GM23338 (cell line): ENCODE results near the gene SIRPG. TPM values are rescaled to one million over a fixed set of nuclear protein-coding genes. Genes with fewer than 3 reads are reported as not detected.

Experiments used
- ATAC-seq: fragments of 200-7000 bp; cut with Tn5 transposase; 3 replicates; pipeline ENCODE4 v1.9.1; 2020
- DNase-seq: peaks from one replicate; pipeline ENCODE4 v3.0.0-alpha.2; 2015; ENCODE audit warnings: low spot score
- H2AFZ ChIP-seq: fragments of 200-600 bp; sonication (generic); 2 replicates; pipeline ENCODE4 v1.8.0; 2016; ENCODE audit warnings: antibody characterized with exemption, mild to moderate bottlenecking, moderate library complexity
- H3F3A ChIP-seq: fragments of 200-600 bp; sonication (generic); replicated peaks from 2 replicates; pipeline ENCODE4 v1.8.0; 2017; ENCODE audit warnings: antibody characterized with exemption, mixed run types, low read depth
- H3K27ac ChIP-seq: fragments of 200-600 bp; sonication (generic); 2 replicates; pipeline ENCODE4 v1.6.1; 2016; ENCODE audit warnings: low read depth
- H3K27me3 ChIP-seq: fragments of 200-600 bp; sonication (generic); 2 replicates; pipeline ENCODE4 v1.8.0; 2016; ENCODE audit warnings: mild to moderate bottlenecking, mixed run types, moderate library complexity; ENCODE audit not compliant: insufficient read depth
- H3K36me3 ChIP-seq: fragments of 200-600 bp; sonication (generic); 2 replicates; pipeline ENCODE4 v1.8.0; 2016; ENCODE audit warnings: mild to moderate bottlenecking; ENCODE audit not compliant: insufficient read depth
- H3K4me1 ChIP-seq: fragments of 200-600 bp; sonication (generic); 2 replicates; pipeline ENCODE4 v1.8.0; 2016; ENCODE audit warnings: mild to moderate bottlenecking, moderate library complexity; ENCODE audit not compliant: insufficient read depth
- H3K4me2 ChIP-seq: fragments of 200-600 bp; sonication (generic); 2 replicates; pipeline ENCODE4 v1.7.1; 2017; ENCODE audit warnings: mixed run types
- H3K4me3 ChIP-seq: fragments of 200-600 bp; sonication (generic); 2 replicates; pipeline ENCODE4 v1.6.1; 2016; ENCODE audit warnings: mixed run types
- H3K79me2 ChIP-seq: fragments of 200-600 bp; sonication (generic); replicated peaks from 2 replicates; pipeline ENCODE4 v1.8.0; 2017; ENCODE audit warnings: mild to moderate bottlenecking; ENCODE audit not compliant: insufficient read depth
- H3K9me2 ChIP-seq: fragments of 200-600 bp; sonication (generic); 2 replicates; pipeline ENCODE4 v1.8.0; 2017; ENCODE audit not compliant: insufficient read depth
- H4K20me1 ChIP-seq: fragments of 200-600 bp; sonication (generic); replicated peaks from 2 replicates; pipeline ENCODE4 v1.8.0; 2017; ENCODE audit warnings: mild to moderate bottlenecking; ENCODE audit not compliant: insufficient read depth
- H3K27ac Mint-ChIP-seq: 2 replicates; pipeline ENCODE4 v1.8.0; 2020; ENCODE audit warnings: inconsistent platforms, mild to moderate bottlenecking, moderate library complexity, mixed read lengths
- H3K27me3 Mint-ChIP-seq: 3 replicates; pipeline ENCODE4 v1.8.0; 2022; ENCODE audit warnings: low read depth, mild to moderate bottlenecking, moderate library complexity, mixed read lengths, inconsistent platforms; ENCODE audit not compliant: insufficient read depth, poor library complexity
- H3K36me3 Mint-ChIP-seq: 3 replicates; pipeline ENCODE4 v1.8.0; 2021; ENCODE audit warnings: low read depth, mild to moderate bottlenecking, inconsistent platforms, moderate library complexity, mixed read lengths
- H3K4me1 Mint-ChIP-seq: 3 replicates; pipeline ENCODE4 v1.8.0; 2020; ENCODE audit warnings: mild to moderate bottlenecking, inconsistent platforms, mixed read lengths
- H3K4me3 Mint-ChIP-seq: 3 replicates; pipeline ENCODE4 v1.8.0; 2021; ENCODE audit warnings: moderate library complexity, mild to moderate bottlenecking, inconsistent platforms, mixed read lengths
- H3K9me3 Mint-ChIP-seq: 3 replicates; pipeline ENCODE4 v1.8.0; 2020; ENCODE audit warnings: moderate library complexity, mild to moderate bottlenecking, inconsistent platforms, mixed read lengths
- CREB1 ChIP-seq: fragments of 250-450 bp; sonication (Bioruptor Pico); IDR thresholded peaks from 2 replicates; pipeline ENCODE4 v1.5.0; 2020; ENCODE audit warnings: low read depth, mild to moderate bottlenecking, moderate library complexity
- ETS1 ChIP-seq: IDR thresholded peaks from 2 replicates; pipeline ENCODE4 v1.6.1; 2016; ENCODE audit warnings: antibody characterized with exemption
- EZH2 ChIP-seq: fragments of 200-600 bp; sonication (generic); IDR thresholded peaks from one replicate; pipeline ENCODE4 v1.8.0; 2017; ENCODE audit warnings: antibody characterized with exemption, mild to moderate bottlenecking, low read depth; ENCODE audit not compliant: unreplicated experiment
- EZH2phosphoT487 ChIP-seq: fragments of 200-600 bp; sonication (generic); IDR thresholded peaks from one replicate; pipeline ENCODE4 v1.8.1; 2018; ENCODE audit warnings: antibody characterized with exemption; ENCODE audit not compliant: unreplicated experiment
- JUNB ChIP-seq: IDR thresholded peaks from one replicate; pipeline ENCODE4 v1.6.1; 2016; ENCODE audit warnings: antibody characterized with exemption; ENCODE audit not compliant: unreplicated experiment
- STAT1 ChIP-seq: IDR thresholded peaks from one replicate; pipeline ENCODE4 v1.6.1; 2016; ENCODE audit warnings: antibody characterized with exemption; ENCODE audit not compliant: unreplicated experiment
- ZNF114 ChIP-seq: fragments of 250-450 bp; sonication (Bioruptor Pico); IDR thresholded peaks from 2 replicates; pipeline ENCODE4 v1.5.0; 2020; ENCODE audit warnings: mild to moderate bottlenecking, moderate library complexity
- ZNF331 ChIP-seq: fragments of 250-450 bp; sonication (Bioruptor Pico); IDR thresholded peaks from 2 replicates; pipeline ENCODE4 v1.5.0; 2020; ENCODE audit warnings: low read depth, mild to moderate bottlenecking, moderate library complexity
- ZNF462 ChIP-seq: fragments of 250-450 bp; sonication (Bioruptor Pico); IDR thresholded peaks from 2 replicates; pipeline ENCODE4 v1.5.0; 2020; ENCODE audit warnings: mild to moderate bottlenecking, moderate library complexity
- polyA plus RNA-seq: library from polyadenylated mRNA; unstranded; fragments of >200 nt; fragmentation: Nextera tagmentation; extraction: Ambion mirVana; gene quantifications from 2 replicates; pipeline ENCODE4 v1.2.1, GENCODE V29; 2016
- total RNA-seq: library from RNA; depleted of rRNA; stranded (reverse); fragments of >200 nt; shearing (Covaris generic); gene quantifications from 2 replicates; pipeline ENCODE4 v1.2.3, GENCODE V29; 2014
- TF ChIP-seq, protein P1 (sequence below): IDR thresholded peaks from one replicate; pipeline ENCODE4 v1.6.1; 2018; ENCODE audit warnings: antibody characterized with exemption; ENCODE audit not compliant: unreplicated experiment
- TF ChIP-seq, protein P2 (sequence below), 2 experiments: fragments of 200-600 bp in 1 of 2; sonication (generic) in 1 of 2; conservative IDR thresholded peaks; 2 replicates each; pipeline versions ENCODE4 v1.5.1 to v1.6.1; 2016 to 2017; ENCODE audit warnings: antibody characterized with exemption in 2 of 2, low read depth in 2 of 2, mild to moderate bottlenecking in 2 of 2, moderate library complexity in 1 of 2

SIRPG gene
- total and polyA plus RNA-seq, 2 experiments from 2014 or later, result not detected

DNA sequence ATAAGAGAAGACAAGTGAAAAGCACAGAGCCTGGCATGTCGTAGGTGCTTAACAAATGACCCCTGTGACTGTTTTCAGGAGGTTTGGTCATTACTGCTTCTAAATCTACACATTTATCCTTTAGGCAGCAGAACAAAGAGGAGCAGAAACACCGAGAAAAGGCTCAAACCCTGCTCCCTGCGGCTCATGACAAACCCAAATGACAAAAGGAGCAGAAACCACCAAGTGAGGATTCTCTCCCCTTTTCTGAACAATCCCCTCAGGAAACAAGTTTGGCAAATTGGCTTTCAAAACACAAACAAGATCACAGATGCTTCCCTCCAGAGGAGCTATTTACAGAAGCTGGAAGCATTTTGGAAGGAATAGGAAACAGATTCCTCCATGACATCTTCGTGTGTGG is 15.8 kb upstream of the SIRPG start:
- no peaks in the 10 kb centered on the region for H3K36me3 ChIP-seq
- peak; percentile 54 for ATAC-seq
- Mint-ChIP-seq H3K4me3 (no peak overlapping the region), H3K4me1 (0 out of 3 replicates have a peak, but pooled peaks cover 2% of the 10 kb centered on the region), H3K27ac (no peak overlapping the region), H3K27me3 (no peaks in the 10 kb centered on the region), H3K36me3 (peaks cover 3% of the 10 kb centered on the region; the same call in 1 of the 3 replicates), H3K9me3 (peaks cover 11% of the 10 kb centered on the region; the same call in 2 of the 3 replicates)
- H3K4me3 ChIP-seq, result no peak overlapping the region
- no peak overlapping the region for H2AFZ ChIP-seq
- no peak for DNase-seq
- H4K20me1 ChIP-seq, result no peaks in the 10 kb centered on the region
- H3K9me2 ChIP-seq, result peaks cover 11% of the 10 kb centered on the region
- H3K27me3 ChIP-seq, result no peaks in the 10 kb centered on the region
- H3K79me2 ChIP-seq, result no peaks in the 10 kb centered on the region
- H3K4me2 ChIP-seq, result no peak overlapping the region
- H3K4me1 ChIP-seq, result no peaks in the 10 kb centered on the region
- no peaks in the 10 kb centered on the region for H3F3A ChIP-seq
- no peak for TF ChIP-seq ZNF462 (CRISPR knock-in tag)
- TF ChIP-seq EZH2phosphoT487, result no peak
- no peak for TF ChIP-seq STAT1
- no peak for TF ChIP-seq ZNF114 (CRISPR knock-in tag)
- TF ChIP-seq JUNB, result no peak
- TF ChIP-seq, protein P1, sequence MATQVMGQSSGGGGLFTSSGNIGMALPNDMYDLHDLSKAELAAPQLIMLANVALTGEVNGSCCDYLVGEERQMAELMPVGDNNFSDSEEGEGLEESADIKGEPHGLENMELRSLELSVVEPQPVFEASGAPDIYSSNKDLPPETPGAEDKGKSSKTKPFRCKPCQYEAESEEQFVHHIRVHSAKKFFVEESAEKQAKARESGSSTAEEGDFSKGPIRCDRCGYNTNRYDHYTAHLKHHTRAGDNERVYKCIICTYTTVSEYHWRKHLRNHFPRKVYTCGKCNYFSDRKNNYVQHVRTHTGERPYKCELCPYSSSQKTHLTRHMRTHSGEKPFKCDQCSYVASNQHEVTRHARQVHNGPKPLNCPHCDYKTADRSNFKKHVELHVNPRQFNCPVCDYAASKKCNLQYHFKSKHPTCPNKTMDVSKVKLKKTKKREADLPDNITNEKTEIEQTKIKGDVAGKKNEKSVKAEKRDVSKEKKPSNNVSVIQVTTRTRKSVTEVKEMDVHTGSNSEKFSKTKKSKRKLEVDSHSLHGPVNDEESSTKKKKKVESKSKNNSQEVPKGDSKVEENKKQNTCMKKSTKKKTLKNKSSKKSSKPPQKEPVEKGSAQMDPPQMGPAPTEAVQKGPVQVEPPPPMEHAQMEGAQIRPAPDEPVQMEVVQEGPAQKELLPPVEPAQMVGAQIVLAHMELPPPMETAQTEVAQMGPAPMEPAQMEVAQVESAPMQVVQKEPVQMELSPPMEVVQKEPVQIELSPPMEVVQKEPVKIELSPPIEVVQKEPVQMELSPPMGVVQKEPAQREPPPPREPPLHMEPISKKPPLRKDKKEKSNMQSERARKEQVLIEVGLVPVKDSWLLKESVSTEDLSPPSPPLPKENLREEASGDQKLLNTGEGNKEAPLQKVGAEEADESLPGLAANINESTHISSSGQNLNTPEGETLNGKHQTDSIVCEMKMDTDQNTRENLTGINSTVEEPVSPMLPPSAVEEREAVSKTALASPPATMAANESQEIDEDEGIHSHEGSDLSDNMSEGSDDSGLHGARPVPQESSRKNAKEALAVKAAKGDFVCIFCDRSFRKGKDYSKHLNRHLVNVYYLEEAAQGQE, result no peak
- no peak for TF ChIP-seq CREB1 (CRISPR knock-in tag)
- TF ChIP-seq ZNF331, result no peak
- TF ChIP-seq ETS1, result no peak
- no peak for TF ChIP-seq EZH2
- TF ChIP-seq, protein P2, sequence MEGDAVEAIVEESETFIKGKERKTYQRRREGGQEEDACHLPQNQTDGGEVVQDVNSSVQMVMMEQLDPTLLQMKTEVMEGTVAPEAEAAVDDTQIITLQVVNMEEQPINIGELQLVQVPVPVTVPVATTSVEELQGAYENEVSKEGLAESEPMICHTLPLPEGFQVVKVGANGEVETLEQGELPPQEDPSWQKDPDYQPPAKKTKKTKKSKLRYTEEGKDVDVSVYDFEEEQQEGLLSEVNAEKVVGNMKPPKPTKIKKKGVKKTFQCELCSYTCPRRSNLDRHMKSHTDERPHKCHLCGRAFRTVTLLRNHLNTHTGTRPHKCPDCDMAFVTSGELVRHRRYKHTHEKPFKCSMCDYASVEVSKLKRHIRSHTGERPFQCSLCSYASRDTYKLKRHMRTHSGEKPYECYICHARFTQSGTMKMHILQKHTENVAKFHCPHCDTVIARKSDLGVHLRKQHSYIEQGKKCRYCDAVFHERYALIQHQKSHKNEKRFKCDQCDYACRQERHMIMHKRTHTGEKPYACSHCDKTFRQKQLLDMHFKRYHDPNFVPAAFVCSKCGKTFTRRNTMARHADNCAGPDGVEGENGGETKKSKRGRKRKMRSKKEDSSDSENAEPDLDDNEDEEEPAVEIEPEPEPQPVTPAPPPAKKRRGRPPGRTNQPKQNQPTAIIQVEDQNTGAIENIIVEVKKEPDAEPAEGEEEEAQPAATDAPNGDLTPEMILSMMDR (conservative IDR thresholded peaks at IDR 0.05; ENCODE audit: low read depth in 2 of 2), result no peak
- H3K27ac ChIP-seq, result no peak overlapping the region
